ENCODE results near the gene TMEM231.
A peak's percentile ranks its signal among the peaks of the same experiment; 100 is the strongest.
"Not testable (repeated sequence)": the region's sequence is repeated elsewhere in the genome, so short reads cannot be mapped to it uniquely, and the experiment has no call there.

Gene TMEM231

GRCh38 chr16:75529959-75530358 lies 26.1 kb downstream of the TMEM231 start:
- no peak for DNase-seq

- DNase-seq, result no peak
Measured at GRCh38 chr16:75529056-75529905, 26.8 kb downstream of the TMEM231 start.

- no peak for DNase-seq
Measured at GRCh38 chr16:75527825-75528299, 28.2 kb downstream of the TMEM231 start.

GRCh38 chr16:75526032-75526790 lies 29.8 kb downstream of the TMEM231 start:
- no peak for DNase-seq

- no peak for DNase-seq
Measured at GRCh38 chr16:75519175-75519574, 36.9 kb downstream of the TMEM231 start.

GRCh38 chr16:75516189-75516966 lies 39.7 kb downstream of the TMEM231 start:
- not testable (repeated sequence) for DNase-seq

GRCh38 chr16:75514296-75514695 lies 41.8 kb downstream of the TMEM231 start:
- DNase-seq, result no peak

GRCh38 chr16:75506574-75506973 lies 49.5 kb downstream of the TMEM231 start:
- peak; percentile 81 for DNase-seq

GRCh38 chr16:75506107-75506506 lies 49.9 kb downstream of the TMEM231 start:
- DNase-seq, result no peak

GRCh38 chr16:75503801-75504200 lies 52.3 kb downstream of the TMEM231 start:
- DNase-seq, result no peak

GRCh38 chr16:75502916-75503605 lies 53.0 kb downstream of the TMEM231 start:
- DNase-seq, result no peak

- DNase-seq, result peak; percentile 38
Measured at GRCh38 chr16:75501820-75502219, 54.2 kb downstream of the TMEM231 start.

- no peak for DNase-seq
Measured at GRCh38 chr16:75501359-75501758, 54.7 kb downstream of the TMEM231 start.

- not testable (repeated sequence) for DNase-seq
Measured at GRCh38 chr16:75498605-75499322, 57.3 kb downstream of the TMEM231 start.

- no peak for DNase-seq
Measured at GRCh38 chr16:75497558-75497957, 58.5 kb downstream of the TMEM231 start.

- DNase-seq, result peak; percentile 36
Measured at GRCh38 chr16:75495076-75495674, 60.9 kb downstream of the TMEM231 start, which contains the start of gene CHST6. Gene CHST6 (minus strand): TSS chr16:75495441. CDS start chr16:75479828, 15,613 bp downstream.

- no peak for DNase-seq
Measured at GRCh38 chr16:75494661-75495075, 61.4 kb downstream of the TMEM231 start.

- DNase-seq, result no peak
Measured at GRCh38 chr16:75494184-75494583, 61.9 kb downstream of the TMEM231 start.

- DNase-seq, result no peak
Measured at GRCh38 chr16:75491876-75492275, 64.2 kb downstream of the TMEM231 start.

GRCh38 chr16:75488322-75488721 lies 67.7 kb downstream of the TMEM231 start:
- no peak for DNase-seq

All from fibroblast of skin of abdomen (primary cell).